GM21723 (cell line): Measurements from ENCODE around the gene CPNE9.
"Not testable (repeated sequence)": the region's sequence is repeated elsewhere in the genome, so short reads cannot be mapped to it uniquely, and the experiment has no call there.

Experiments used
- ATAC-seq: cut with Tn5 transposase; IDR thresholded peaks from one replicate; pipeline ENCODE4 v1.9.1; 2021; ENCODE audit warnings: mild to moderate bottlenecking, moderate library complexity; ENCODE audit not compliant: unreplicated experiment

CPNE9 gene

DNA sequence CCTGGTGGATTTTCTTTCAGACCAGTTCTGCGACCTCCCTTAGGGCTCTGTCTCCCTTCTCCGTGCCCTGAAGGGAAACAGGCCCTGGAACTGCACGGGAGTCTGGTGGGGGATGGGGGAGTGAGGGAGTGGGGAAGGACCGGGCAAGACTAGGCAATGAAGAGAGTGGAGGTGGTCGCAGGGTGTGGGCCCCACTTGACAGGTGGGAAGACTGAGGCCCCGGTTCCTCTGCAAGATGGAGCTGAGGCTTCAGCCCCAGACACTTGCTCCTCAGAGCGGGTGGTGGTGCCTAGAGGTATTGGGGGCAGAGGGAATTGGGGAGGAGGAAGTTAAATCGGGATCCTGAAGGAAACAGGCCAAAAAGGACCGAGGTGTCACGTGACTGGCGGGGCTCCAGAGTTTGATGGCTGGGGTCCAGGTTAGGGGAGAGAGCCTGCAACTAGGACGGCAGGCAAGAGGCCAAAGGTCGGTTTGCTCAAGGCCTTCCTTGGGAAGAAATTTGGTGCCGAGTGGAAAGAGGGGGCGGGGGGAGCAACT lies 66.7 kb downstream of the CPNE9 start:
- ATAC-seq, result no peak

DNA sequence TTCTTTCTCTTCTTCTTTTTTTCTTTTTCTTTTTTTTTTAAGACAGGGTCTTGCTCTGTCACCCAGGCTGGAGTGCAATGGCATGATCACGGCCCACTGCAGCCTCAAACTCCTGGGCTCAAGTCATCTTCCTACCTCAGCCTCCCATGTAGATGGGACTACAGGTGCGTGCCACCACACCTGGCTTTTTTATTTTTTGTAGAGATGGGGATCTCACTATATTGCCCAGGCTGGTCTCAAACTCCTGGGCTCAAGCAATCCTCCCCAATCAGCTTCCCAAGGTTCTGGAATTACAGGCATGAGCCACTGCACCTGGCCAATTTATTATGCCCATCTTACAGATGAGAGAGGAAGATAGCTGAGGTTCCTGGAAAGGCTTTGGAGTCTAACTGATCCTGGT lies 67.4 kb downstream of the CPNE9 start:
- not testable (repeated sequence) for ATAC-seq

DNA sequence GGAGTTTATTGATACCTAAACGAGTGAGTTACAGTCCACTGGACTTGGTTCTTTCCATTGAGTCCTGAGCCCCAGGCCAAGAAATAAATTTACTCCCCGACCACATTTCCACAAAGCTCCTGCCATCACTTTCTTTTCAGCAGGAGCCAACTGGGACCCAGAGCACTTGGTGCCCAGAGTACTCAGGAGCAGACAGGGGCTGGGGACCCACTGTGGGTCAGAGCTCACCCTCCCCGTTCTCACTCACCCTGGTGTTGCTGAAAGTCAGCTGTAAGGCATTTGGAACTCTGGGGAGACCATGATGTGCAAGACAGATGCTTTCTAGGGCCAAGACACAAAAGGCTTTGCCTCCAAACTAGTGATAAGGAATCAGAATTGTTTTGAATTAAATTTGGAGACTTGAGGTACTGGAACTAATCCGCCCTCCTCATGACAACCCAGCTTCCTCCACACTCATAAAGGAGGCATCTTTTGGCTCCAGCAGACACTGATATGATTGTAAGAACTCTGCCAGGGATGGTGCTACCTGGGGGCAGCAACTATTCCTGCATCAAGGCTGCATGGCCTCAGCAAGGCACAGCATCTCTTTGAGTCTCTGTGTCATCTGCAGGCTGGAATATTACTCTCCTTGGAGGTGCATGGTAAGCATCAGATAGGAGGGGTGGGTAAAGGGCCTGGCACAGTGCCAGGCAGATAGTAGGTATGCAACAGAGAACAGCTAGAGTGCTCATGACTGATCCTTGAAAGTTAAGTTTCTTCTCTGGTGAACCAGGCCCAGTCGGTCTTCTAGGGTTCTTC lies 73.5 kb downstream of the CPNE9 start:
- ATAC-seq, result no peak

DNA sequence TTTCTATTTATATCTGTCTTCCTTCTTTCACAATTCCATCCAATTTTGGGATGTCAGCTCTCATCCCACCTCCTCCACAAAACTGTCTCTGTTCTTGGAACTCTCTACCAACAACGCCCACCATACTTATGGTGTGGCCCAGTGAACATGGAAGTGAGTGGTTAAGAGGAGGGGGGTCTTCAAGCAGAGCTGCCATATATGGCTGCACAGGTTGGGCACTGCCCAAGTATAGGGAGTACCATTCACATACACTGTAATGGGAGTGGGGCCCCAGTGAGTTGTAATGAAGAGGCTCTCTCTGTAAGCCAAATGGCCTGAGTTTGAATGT lies 74.0 kb downstream of the CPNE9 start:
- ATAC-seq, result no peak

DNA sequence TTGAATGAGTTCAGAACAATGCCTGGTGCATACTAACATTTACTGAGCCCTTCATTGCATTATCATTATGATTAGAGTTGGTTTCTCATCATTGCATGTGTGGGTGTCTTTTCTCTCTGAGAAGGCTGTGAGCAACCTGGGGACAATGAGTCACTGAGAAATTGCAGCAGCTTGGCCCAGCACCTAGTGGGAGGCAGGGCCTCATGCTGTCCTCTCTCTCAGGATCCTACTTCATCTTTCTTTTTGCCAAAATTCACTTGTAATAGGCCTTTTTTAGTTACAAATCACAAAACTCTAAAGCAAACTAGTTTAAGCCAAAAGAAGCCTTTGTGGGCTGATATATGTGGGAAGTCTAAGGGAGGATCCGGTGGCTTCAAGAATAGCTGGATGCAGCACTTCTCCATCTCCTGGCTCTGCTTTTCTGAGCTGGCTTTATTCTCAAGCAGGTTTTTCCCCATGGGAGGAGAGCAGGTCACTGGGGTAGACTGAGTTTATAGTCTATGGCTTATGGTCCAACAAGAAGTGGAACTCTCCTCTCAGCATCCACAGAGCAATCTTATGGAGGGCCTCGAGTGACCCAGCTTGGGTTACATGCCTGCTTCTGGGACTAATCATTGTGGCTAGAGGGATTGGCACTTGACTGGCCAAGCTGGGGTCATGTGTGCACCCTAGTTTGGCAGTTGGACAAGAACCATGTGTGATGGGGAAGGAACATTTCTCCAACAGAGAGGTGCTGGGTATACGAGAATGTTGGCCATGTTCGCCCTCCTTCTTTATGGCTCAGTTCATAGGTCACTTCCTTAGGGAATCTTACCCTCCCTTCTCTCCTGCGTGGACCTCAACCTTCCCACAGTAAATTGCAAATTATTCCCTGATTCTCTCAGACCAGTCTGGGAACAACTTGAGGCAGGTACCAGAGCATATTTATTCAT lies 74.8 kb downstream of the CPNE9 start:
- no peak for ATAC-seq

DNA sequence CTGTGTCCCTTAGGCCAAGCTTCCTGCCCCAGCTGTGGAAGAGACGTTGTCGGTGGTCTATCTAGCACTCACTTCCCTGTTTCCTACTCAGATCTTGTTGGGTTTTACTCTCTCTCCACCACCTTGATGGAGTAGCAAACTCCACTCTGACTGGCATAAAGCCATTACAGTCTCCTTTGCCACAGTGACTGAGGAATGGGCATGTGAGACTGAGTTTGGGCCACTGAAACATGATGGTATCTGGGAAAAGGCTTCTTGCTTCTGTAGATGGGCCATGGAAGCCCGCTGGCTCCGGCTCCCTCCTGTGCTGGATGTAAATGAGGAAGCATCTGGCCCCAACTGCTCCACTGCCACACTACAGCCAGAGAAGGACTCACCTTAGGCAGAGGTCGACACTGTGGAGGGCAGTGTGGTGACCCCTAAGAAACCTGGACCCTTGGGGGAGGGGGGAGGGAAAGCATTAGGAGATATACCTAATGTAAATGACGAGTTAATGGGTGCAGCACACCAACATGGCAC lies 75.5 kb downstream of the CPNE9 start:
- no peak for ATAC-seq
